Measurements from ENCODE around the gene IMMT.

IMMT gene

GRCh38 chr2:86238354-86238753 is 43.1 kb upstream of the IMMT start:
- H2BK120ac ChIP-seq (ENCODE audit: low read depth, low read length), result no peak overlapping the region
- no peak overlapping the region for H3K27ac ChIP-seq (ENCODE audit: low read length, poor library complexity, severe bottlenecking)
- H3K36me3 ChIP-seq (ENCODE audit: control insufficient read depth in 1 of 2, insufficient read depth in 2 of 2, low read depth in 1 of 2, low read length in 2 of 2), result no peaks in the 10 kb centered on the region
- no peak overlapping the region for H3K4ac ChIP-seq (ENCODE audit: low read depth in 1 of 2, low read length in 2 of 2)
- no peak overlapping the region for H4K8ac ChIP-seq (ENCODE audit: low read length)
- H2BK12ac ChIP-seq (ENCODE audit: low read length in 2 of 2), result no peak overlapping the region
- H3K9ac ChIP-seq (ENCODE audit: low read length), result no peak overlapping the region
- H2AFZ ChIP-seq (ENCODE audit: low read depth, low read length), result no peak overlapping the region
- H3K9me3 ChIP-seq (ENCODE audit: control insufficient read depth, low read length), result no peaks in the 10 kb centered on the region
- no peak overlapping the region for H4K91ac ChIP-seq (ENCODE audit: low read length)
- no peak overlapping the region for H2BK5ac ChIP-seq (ENCODE audit: low read depth, low read length, poor library complexity, severe bottlenecking)
- H3K4me2 ChIP-seq (ENCODE audit: low read length, poor library complexity, severe bottlenecking), result no peak overlapping the region
- H3K79me1 ChIP-seq (replicated peaks; ENCODE audit: low read length, poor library complexity, severe bottlenecking), result no peaks in the 10 kb centered on the region
- no peak overlapping the region for H2AK5ac ChIP-seq (ENCODE audit: low read length, severe bottlenecking)
- WGBS, result 88% methylated on average over 5 of the region's 5 CpGs
- H2BK15ac ChIP-seq (ENCODE audit: low read depth, poor library complexity, severe bottlenecking), result no peak overlapping the region
- DNase-seq, result no peak
- no peaks in the 10 kb centered on the region for H3K4me1 ChIP-seq (ENCODE audit: control insufficient read depth, insufficient read depth, low read depth, low read length)
- peaks cover 18 to 45% of the 10 kb centered on the region in 2 experiments for H3K27me3 ChIP-seq (ENCODE audit: control insufficient read depth in 1 of 2, insufficient read depth in 1 of 2, low read length in 2 of 2)
- no peak overlapping the region for H3K23ac ChIP-seq (ENCODE audit: low read length in 2 of 2)
- no peak overlapping the region for H3K18ac ChIP-seq (ENCODE audit: low read depth in 1 of 2, low read length in 2 of 2)
- no peak overlapping the region for H3K4me3 ChIP-seq (ENCODE audit: insufficient read depth in 1 of 2, low read depth in 1 of 2, low read length in 2 of 2)
- no peak overlapping the region for H3K14ac ChIP-seq (ENCODE audit: low read length in 2 of 2)

GRCh38 chr2:86237172-86237571 is 41.9 kb upstream of the IMMT start:
- H4K8ac ChIP-seq (ENCODE audit: low read length), result no peak overlapping the region
- H2BK15ac ChIP-seq (ENCODE audit: low read depth, poor library complexity, severe bottlenecking), result no peak overlapping the region
- H3K23ac ChIP-seq (ENCODE audit: low read length in 2 of 2), result no peak overlapping the region
- no peak overlapping the region for H4K91ac ChIP-seq (ENCODE audit: low read length)
- DNase-seq, result no peak
- H3K9ac ChIP-seq (ENCODE audit: low read length), result no peak overlapping the region
- H3K79me1 ChIP-seq (replicated peaks; ENCODE audit: low read length, poor library complexity, severe bottlenecking), result no peaks in the 10 kb centered on the region
- no peak overlapping the region for H2BK5ac ChIP-seq (ENCODE audit: low read depth, low read length, poor library complexity, severe bottlenecking)
- no peak overlapping the region for H2BK12ac ChIP-seq (ENCODE audit: low read length in 2 of 2)
- no peaks in the 10 kb centered on the region for H3K4me1 ChIP-seq (ENCODE audit: control insufficient read depth, insufficient read depth, low read depth, low read length)
- no peak overlapping the region for H2AFZ ChIP-seq (ENCODE audit: low read depth, low read length)
- no peak overlapping the region for H2AK5ac ChIP-seq (ENCODE audit: low read length, severe bottlenecking)
- no peaks in the 10 kb centered on the region for H3K36me3 ChIP-seq (ENCODE audit: control insufficient read depth in 1 of 2, insufficient read depth in 2 of 2, low read depth in 1 of 2, low read length in 2 of 2)
- no peaks in the 10 kb centered on the region for H3K9me3 ChIP-seq (ENCODE audit: control insufficient read depth, low read length)
- no peak overlapping the region for H3K14ac ChIP-seq (ENCODE audit: low read length in 2 of 2)
- no peak overlapping the region for H3K18ac ChIP-seq (ENCODE audit: low read depth in 1 of 2, low read length in 2 of 2)
- no peak overlapping the region for H2BK120ac ChIP-seq (ENCODE audit: low read depth, low read length)
- no peak overlapping the region for H3K27ac ChIP-seq (ENCODE audit: low read length, poor library complexity, severe bottlenecking)
- no peak overlapping the region for H3K4me2 ChIP-seq (ENCODE audit: low read length, poor library complexity, severe bottlenecking)
- no CpG with 5 or more reads among the region's 5 CpGs for WGBS
- H3K4ac ChIP-seq (ENCODE audit: low read depth in 1 of 2, low read length in 2 of 2), result no peak overlapping the region
- H3K4me3 ChIP-seq (ENCODE audit: insufficient read depth in 1 of 2, low read depth in 1 of 2, low read length in 2 of 2), result no peak overlapping the region
- H3K27me3 ChIP-seq (ENCODE audit: control insufficient read depth in 1 of 2, insufficient read depth in 1 of 2, low read length in 2 of 2), result peaks cover 7 to 37% of the 10 kb centered on the region in 2 experiments

GRCh38 chr2:86235196-86235980 is 40.1 kb upstream of the IMMT start:
- H3K4me1 ChIP-seq (ENCODE audit: control insufficient read depth, insufficient read depth, low read depth, low read length), result no peaks in the 10 kb centered on the region
- no peak overlapping the region for H3K14ac ChIP-seq (ENCODE audit: low read length in 2 of 2)
- no peaks in the 10 kb centered on the region for H3K36me3 ChIP-seq (ENCODE audit: control insufficient read depth in 1 of 2, insufficient read depth in 2 of 2, low read depth in 1 of 2, low read length in 2 of 2)
- H2AK5ac ChIP-seq (ENCODE audit: low read length, severe bottlenecking), result no peak overlapping the region
- no peak overlapping the region for H2BK12ac ChIP-seq (ENCODE audit: low read length in 2 of 2)
- no peak overlapping the region for H3K18ac ChIP-seq (ENCODE audit: low read depth in 1 of 2, low read length in 2 of 2)
- DNase-seq, result no peak
- no peaks in the 10 kb centered on the region for H3K9me3 ChIP-seq (ENCODE audit: control insufficient read depth, low read length)
- WGBS, result 84% methylated on average over 8 of the region's 12 CpGs
- H3K23ac ChIP-seq (ENCODE audit: low read length in 2 of 2), result no peak overlapping the region
- no peak overlapping the region for H3K4me3 ChIP-seq (ENCODE audit: insufficient read depth in 1 of 2, low read depth in 1 of 2, low read length in 2 of 2)
- no peak overlapping the region for H2BK5ac ChIP-seq (ENCODE audit: low read depth, low read length, poor library complexity, severe bottlenecking)
- H3K9ac ChIP-seq (ENCODE audit: low read length), result no peak overlapping the region
- no peak overlapping the region for H2BK120ac ChIP-seq (ENCODE audit: low read depth, low read length)
- peaks cover 0 to 30% of the 10 kb centered on the region in 2 experiments for H3K27me3 ChIP-seq (ENCODE audit: control insufficient read depth in 1 of 2, insufficient read depth in 1 of 2, low read length in 2 of 2)
- no peak overlapping the region for H3K4me2 ChIP-seq (ENCODE audit: low read length, poor library complexity, severe bottlenecking)
- no peak overlapping the region for H4K8ac ChIP-seq (ENCODE audit: low read length)
- no peak overlapping the region for H2BK15ac ChIP-seq (ENCODE audit: low read depth, poor library complexity, severe bottlenecking)
- no peak overlapping the region for H3K27ac ChIP-seq (ENCODE audit: low read length, poor library complexity, severe bottlenecking)
- no peaks in the 10 kb centered on the region for H3K79me1 ChIP-seq (replicated peaks; ENCODE audit: low read length, poor library complexity, severe bottlenecking)
- no peak overlapping the region for H2AFZ ChIP-seq (ENCODE audit: low read depth, low read length)
- H3K4ac ChIP-seq (ENCODE audit: low read depth in 1 of 2, low read length in 2 of 2), result no peak overlapping the region
- no peak overlapping the region for H4K91ac ChIP-seq (ENCODE audit: low read length)

GRCh38 chr2:86234563-86235131 is 39.4 kb upstream of the IMMT start:
- H3K14ac ChIP-seq (ENCODE audit: low read length in 2 of 2), result no peak overlapping the region
- no peak overlapping the region for H2BK15ac ChIP-seq (ENCODE audit: low read depth, poor library complexity, severe bottlenecking)
- H2AK5ac ChIP-seq (ENCODE audit: low read length, severe bottlenecking), result no peak overlapping the region
- H4K8ac ChIP-seq (ENCODE audit: low read length), result no peak overlapping the region
- no peak overlapping the region for H2BK12ac ChIP-seq (ENCODE audit: low read length in 2 of 2)
- no peak overlapping the region for H3K23ac ChIP-seq (ENCODE audit: low read length in 2 of 2)
- H3K4me1 ChIP-seq (ENCODE audit: control insufficient read depth, insufficient read depth, low read depth, low read length), result no peaks in the 10 kb centered on the region
- no peak overlapping the region for H4K91ac ChIP-seq (ENCODE audit: low read length)
- WGBS, result 72% methylated on average over 2 of the region's 3 CpGs
- no peaks in the 10 kb centered on the region for H3K9me3 ChIP-seq (ENCODE audit: control insufficient read depth, low read length)
- H2BK5ac ChIP-seq (ENCODE audit: low read depth, low read length, poor library complexity, severe bottlenecking), result no peak overlapping the region
- no peak for DNase-seq
- H3K27ac ChIP-seq (ENCODE audit: low read length, poor library complexity, severe bottlenecking), result no peak overlapping the region
- H3K4ac ChIP-seq (ENCODE audit: low read depth in 1 of 2, low read length in 2 of 2), result no peak overlapping the region
- H3K27me3 ChIP-seq (ENCODE audit: control insufficient read depth in 1 of 2, insufficient read depth in 1 of 2, low read length in 2 of 2), result peaks cover 0 to 23% of the 10 kb centered on the region in 2 experiments
- no peak overlapping the region for H3K4me2 ChIP-seq (ENCODE audit: low read length, poor library complexity, severe bottlenecking)
- no peak overlapping the region for H2AFZ ChIP-seq (ENCODE audit: low read depth, low read length)
- no peaks in the 10 kb centered on the region for H3K36me3 ChIP-seq (ENCODE audit: control insufficient read depth in 1 of 2, insufficient read depth in 2 of 2, low read depth in 1 of 2, low read length in 2 of 2)
- H3K9ac ChIP-seq (ENCODE audit: low read length), result no peak overlapping the region
- H3K18ac ChIP-seq (ENCODE audit: low read depth in 1 of 2, low read length in 2 of 2), result no peak overlapping the region
- H3K79me1 ChIP-seq (replicated peaks; ENCODE audit: low read length, poor library complexity, severe bottlenecking), result no peaks in the 10 kb centered on the region
- no peak overlapping the region for H2BK120ac ChIP-seq (ENCODE audit: low read depth, low read length)
- no peak overlapping the region for H3K4me3 ChIP-seq (ENCODE audit: insufficient read depth in 1 of 2, low read depth in 1 of 2, low read length in 2 of 2)
